Activated naive CD8-positive, alpha-beta T cell treated with anti-CD3 and anti-CD28 coated beads for 36 hours (primary cell): ENCODE data around the gene RTTN. TPM values are rescaled to one million over a fixed set of nuclear protein-coding genes. Genes with fewer than 3 reads are reported as not detected.

ENCODE experiments used
- DNase-seq: peaks from one replicate; pipeline ENCODE4 v3.0.0; 2021
- H3K27ac Mint-ChIP-seq: one replicate; pipeline ENCODE4 v1.8.0; 2022; ENCODE audit warnings: mild to moderate bottlenecking, moderate library complexity, mixed read lengths
- H3K27me3 Mint-ChIP-seq: one replicate; pipeline ENCODE4 v1.8.0; 2022; ENCODE audit warnings: mild to moderate bottlenecking, mixed read lengths
- H3K36me3 Mint-ChIP-seq: one replicate; pipeline ENCODE4 v1.8.0; 2021; ENCODE audit warnings: mild to moderate bottlenecking, mixed read lengths
- H3K4me1 Mint-ChIP-seq: one replicate; pipeline ENCODE4 v1.8.0; 2021; ENCODE audit warnings: mixed read lengths
- H3K4me3 Mint-ChIP-seq: one replicate; pipeline ENCODE4 v1.8.0; 2022; ENCODE audit warnings: mild to moderate bottlenecking, moderate library complexity, mixed read lengths
- H3K9me3 Mint-ChIP-seq: one replicate; pipeline ENCODE4 v1.8.0; 2022; ENCODE audit warnings: mixed read lengths
- total RNA-seq, 2 experiments: library from RNA; stranded (reverse); gene quantifications; one replicate each; pipeline ENCODE4 v1.2.3, GENCODE V29; 2021

RTTN gene
- total RNA-seq, 2 experiments from 2014 or later: 21.5 to 22.5 TPM

- H3K9me3 Mint-ChIP-seq: no peaks in the 10 kb centered on the region
- H3K36me3 Mint-ChIP-seq: peaks cover 43% of the 10 kb centered on the region
- DNase-seq: no peak
- H3K27me3 Mint-ChIP-seq: no peaks in the 10 kb centered on the region
- H3K4me1 Mint-ChIP-seq: no peaks in the 10 kb centered on the region
- no peak overlapping the region for H3K27ac Mint-ChIP-seq
- no peak overlapping the region for H3K4me3 Mint-ChIP-seq
Measured at GRCh38 chr18:70024829-70025228, 180.7 kb downstream of the RTTN start.

- Mint-ChIP-seq H3K27ac (no peak overlapping the region), H3K36me3 (peaks cover 47% of the 10 kb centered on the region)
Measured at GRCh38 chr18:70024093-70024492, 181.4 kb downstream of the RTTN start.

GRCh38 chr18:70022636-70023035 is 182.9 kb downstream of the RTTN start:
- Mint-ChIP-seq H3K36me3 (peaks cover 49% of the 10 kb centered on the region), H3K4me3 (no peak overlapping the region), H3K27ac (no peak overlapping the region), H3K9me3 (no peaks in the 10 kb centered on the region), H3K27me3 (no peaks in the 10 kb centered on the region), H3K4me1 (no peaks in the 10 kb centered on the region)
- no peak for DNase-seq

More at GRCh38 chr18:70024093-70024492, 181.4 kb downstream of the RTTN start:
- DNase-seq: no peak
- H3K27me3 Mint-ChIP-seq: no peaks in the 10 kb centered on the region
- H3K9me3 Mint-ChIP-seq: no peaks in the 10 kb centered on the region
- H3K4me1 Mint-ChIP-seq: no peaks in the 10 kb centered on the region
- no peak overlapping the region for H3K4me3 Mint-ChIP-seq

- H3K36me3 Mint-ChIP-seq: peaks cover 47% of the 10 kb centered on the region
- DNase-seq: no peak
- no peaks in the 10 kb centered on the region for H3K4me1 Mint-ChIP-seq
- no peak overlapping the region for H3K27ac Mint-ChIP-seq
- no peaks in the 10 kb centered on the region for H3K9me3 Mint-ChIP-seq
- no peak overlapping the region for H3K4me3 Mint-ChIP-seq
- H3K27me3 Mint-ChIP-seq: no peaks in the 10 kb centered on the region
Measured at GRCh38 chr18:70021498-70021897, 184.0 kb downstream of the RTTN start.

GRCh38 chr18:70021043-70021442 is 184.4 kb downstream of the RTTN start:
- Mint-ChIP-seq H3K27ac (no peak overlapping the region), H3K9me3 (no peaks in the 10 kb centered on the region), H3K4me3 (no peak overlapping the region), H3K4me1 (no peaks in the 10 kb centered on the region), H3K27me3 (no peaks in the 10 kb centered on the region), H3K36me3 (peaks cover 45% of the 10 kb centered on the region)
- no peak for DNase-seq

GRCh38 chr18:70019991-70020390 is 185.5 kb downstream of the RTTN start:
- Mint-ChIP-seq H3K27me3 (no peaks in the 10 kb centered on the region), H3K4me1 (no peaks in the 10 kb centered on the region), H3K4me3 (no peak overlapping the region), H3K9me3 (no peaks in the 10 kb centered on the region), H3K27ac (no peak overlapping the region), H3K36me3 (peaks cover 46% of the 10 kb centered on the region)
- no peak for DNase-seq

- no peaks in the 10 kb centered on the region for H3K9me3 Mint-ChIP-seq
Measured at GRCh38 chr18:70019136-70019535, 186.4 kb downstream of the RTTN start.

GRCh38 chr18:70015127-70015526 is 190.4 kb downstream of the RTTN start:
- Mint-ChIP-seq H3K4me1 (no peaks in the 10 kb centered on the region), H3K4me3 (no peak overlapping the region), H3K27me3 (no peaks in the 10 kb centered on the region), H3K9me3 (peaks cover 13% of the 10 kb centered on the region), H3K27ac (no peak overlapping the region), H3K36me3 (peaks cover 54% of the 10 kb centered on the region)
- DNase-seq: no peak

More at GRCh38 chr18:70019136-70019535, 186.4 kb downstream of the RTTN start:
- no peaks in the 10 kb centered on the region for H3K27me3 Mint-ChIP-seq
- peaks cover 49% of the 10 kb centered on the region for H3K36me3 Mint-ChIP-seq
- H3K4me3 Mint-ChIP-seq: no peak overlapping the region
- no peaks in the 10 kb centered on the region for H3K4me1 Mint-ChIP-seq
- no peak overlapping the region for H3K27ac Mint-ChIP-seq
- DNase-seq: no peak

GRCh38 chr18:70005580-70005979 is 199.9 kb downstream of the RTTN start:
- peaks cover 56% of the 10 kb centered on the region for H3K36me3 Mint-ChIP-seq
- H3K4me3 Mint-ChIP-seq: no peak overlapping the region
- H3K27ac Mint-ChIP-seq: no peak overlapping the region
- no peak for DNase-seq
- H3K27me3 Mint-ChIP-seq: no peaks in the 10 kb centered on the region
- H3K9me3 Mint-ChIP-seq: peaks cover 10% of the 10 kb centered on the region
- H3K4me1 Mint-ChIP-seq: no peaks in the 10 kb centered on the region

- Mint-ChIP-seq H3K4me3 (no peak overlapping the region), H3K27ac (no peak overlapping the region), H3K9me3 (peaks cover 2% of the 10 kb centered on the region), H3K4me1 (no peaks in the 10 kb centered on the region), H3K27me3 (no peaks in the 10 kb centered on the region), H3K36me3 (peaks cover 50% of the 10 kb centered on the region)
- no peak for DNase-seq
Measured at GRCh38 chr18:70004696-70005095, 200.8 kb downstream of the RTTN start.

- H3K27ac Mint-ChIP-seq: no peak overlapping the region
- peaks cover 13% of the 10 kb centered on the region for H3K4me1 Mint-ChIP-seq
- DNase-seq: no peak
- peaks cover 63% of the 10 kb centered on the region for H3K36me3 Mint-ChIP-seq
- no peak overlapping the region for H3K4me3 Mint-ChIP-seq
- peaks cover 8% of the 10 kb centered on the region for H3K9me3 Mint-ChIP-seq
- H3K27me3 Mint-ChIP-seq: no peaks in the 10 kb centered on the region
Measured at GRCh38 chr18:69999656-70000055, 205.8 kb downstream of the RTTN start.

- no peak for DNase-seq
- Mint-ChIP-seq H3K9me3 (peaks cover 10% of the 10 kb centered on the region), H3K4me1 (peaks cover 19% of the 10 kb centered on the region), H3K4me3 (no peak overlapping the region), H3K36me3 (peaks cover 61% of the 10 kb centered on the region), H3K27ac (no peak overlapping the region), H3K27me3 (no peaks in the 10 kb centered on the region)
Measured at GRCh38 chr18:69998523-69998987, 206.9 kb downstream of the RTTN start.

GRCh38 chr18:69996951-69997798 is 208.3 kb downstream of the RTTN start:
- Mint-ChIP-seq H3K4me1 (peaks cover 22% of the 10 kb centered on the region), H3K27ac (peak overlapping the region; percentile 6), H3K27me3 (no peaks in the 10 kb centered on the region), H3K9me3 (peaks cover 18% of the 10 kb centered on the region), H3K36me3 (peaks cover 64% of the 10 kb centered on the region), H3K4me3 (no peak overlapping the region)
- no peak for DNase-seq

- DNase-seq: no peak
- Mint-ChIP-seq H3K9me3 (peaks cover 21% of the 10 kb centered on the region), H3K4me3 (no peak overlapping the region), H3K4me1 (peaks cover 22% of the 10 kb centered on the region), H3K27me3 (no peaks in the 10 kb centered on the region), H3K27ac (no peak overlapping the region), H3K36me3 (peaks cover 60% of the 10 kb centered on the region)
Measured at GRCh38 chr18:69996417-69996816, 209.1 kb downstream of the RTTN start.

- H3K36me3 Mint-ChIP-seq: peaks cover 59% of the 10 kb centered on the region
- no peak overlapping the region for H3K27ac Mint-ChIP-seq
- no peaks in the 10 kb centered on the region for H3K27me3 Mint-ChIP-seq
Measured at GRCh38 chr18:69995774-69996173, 209.7 kb downstream of the RTTN start.

GRCh38 chr18:69992776-69993175 is 212.7 kb downstream of the RTTN start:
- H3K4me3 Mint-ChIP-seq: no peak overlapping the region
- peaks cover 72% of the 10 kb centered on the region for H3K36me3 Mint-ChIP-seq
- H3K27me3 Mint-ChIP-seq: no peaks in the 10 kb centered on the region
- no peak for DNase-seq
- H3K9me3 Mint-ChIP-seq: peaks cover 39% of the 10 kb centered on the region
- peaks cover 20% of the 10 kb centered on the region for H3K4me1 Mint-ChIP-seq
- H3K27ac Mint-ChIP-seq: no peak overlapping the region

More at GRCh38 chr18:69995774-69996173, 209.7 kb downstream of the RTTN start:
- no peak for DNase-seq
- Mint-ChIP-seq H3K9me3 (peaks cover 23% of the 10 kb centered on the region), H3K4me1 (peaks cover 22% of the 10 kb centered on the region), H3K4me3 (no peak overlapping the region)
